Gastrocnemius medialis (tissue), 4 donors: Measurements from ENCODE around the gene SOWAHD.

Source experiments
- POLR2A ChIP-seq, 2 donors: fragments of 450-650 bp; IDR thresholded peaks; one replicate each; pipeline ENCODE4 v1.6.1; 2017; ENCODE audit warnings: antibody characterized with exemption in 2 of 2, mild to moderate bottlenecking in 2 of 2, moderate library complexity in 2 of 2
- TF ChIP-seq, protein P1 (sequence below), 5 experiments: fragments of 450-650 bp in 3 of 5; fragments of 200-600 bp in 2 of 5; sonication (generic) in 2 of 5; IDR thresholded peaks in 4 of 5; conservative IDR thresholded peaks in 1 of 5; 1 replicate in 4 of 5; 2 replicates in 1 of 5; pipeline ENCODE4 v1.5.1; 2016 to 2019; ENCODE audit warnings: antibody characterized with exemption in 5 of 5, mild to moderate bottlenecking in 3 of 5, moderate library complexity in 3 of 5

DNA sequence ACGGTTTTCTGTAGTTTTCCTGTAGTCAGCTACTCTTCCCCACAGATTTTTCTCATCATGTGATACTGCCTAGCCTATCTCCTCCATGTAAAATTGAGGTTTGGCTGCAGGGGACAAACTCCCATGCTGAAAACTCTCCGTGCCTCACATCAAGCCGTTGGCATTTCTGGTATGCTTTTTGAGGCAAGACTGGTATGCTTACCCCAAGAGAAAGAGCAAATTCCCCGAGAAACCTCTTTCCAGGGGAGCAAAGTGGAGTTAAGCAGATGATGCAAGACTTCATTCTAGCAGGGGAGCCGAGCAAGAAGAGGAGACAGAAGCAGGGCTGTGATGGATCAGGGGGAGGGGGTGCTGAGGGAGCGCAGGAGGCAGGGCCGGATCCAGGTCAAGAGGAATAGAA lies 4.8 kb downstream of the SOWAHD start:
- TF ChIP-seq, protein P1, sequence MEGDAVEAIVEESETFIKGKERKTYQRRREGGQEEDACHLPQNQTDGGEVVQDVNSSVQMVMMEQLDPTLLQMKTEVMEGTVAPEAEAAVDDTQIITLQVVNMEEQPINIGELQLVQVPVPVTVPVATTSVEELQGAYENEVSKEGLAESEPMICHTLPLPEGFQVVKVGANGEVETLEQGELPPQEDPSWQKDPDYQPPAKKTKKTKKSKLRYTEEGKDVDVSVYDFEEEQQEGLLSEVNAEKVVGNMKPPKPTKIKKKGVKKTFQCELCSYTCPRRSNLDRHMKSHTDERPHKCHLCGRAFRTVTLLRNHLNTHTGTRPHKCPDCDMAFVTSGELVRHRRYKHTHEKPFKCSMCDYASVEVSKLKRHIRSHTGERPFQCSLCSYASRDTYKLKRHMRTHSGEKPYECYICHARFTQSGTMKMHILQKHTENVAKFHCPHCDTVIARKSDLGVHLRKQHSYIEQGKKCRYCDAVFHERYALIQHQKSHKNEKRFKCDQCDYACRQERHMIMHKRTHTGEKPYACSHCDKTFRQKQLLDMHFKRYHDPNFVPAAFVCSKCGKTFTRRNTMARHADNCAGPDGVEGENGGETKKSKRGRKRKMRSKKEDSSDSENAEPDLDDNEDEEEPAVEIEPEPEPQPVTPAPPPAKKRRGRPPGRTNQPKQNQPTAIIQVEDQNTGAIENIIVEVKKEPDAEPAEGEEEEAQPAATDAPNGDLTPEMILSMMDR (IDR thresholded peaks at IDR 0.05 in 4 of 5, conservative IDR thresholded peaks at IDR 0.05 in 1 of 5): no peak
- TF ChIP-seq POLR2A (IDR thresholded peaks at IDR 0.05): no peak
